ENCODE results near the gene ZNF521.

GRCh38 chr18:25373432-25374179 is 21.6 kb upstream of the ZNF521 start:
- TF ChIP-seq YY1 (IDR thresholded peaks at IDR 0.05; ENCODE audit: insufficient read depth, insufficient read length) (no peak), SUZ12 (IDR thresholded peaks at IDR 0.05; ENCODE audit: extremely low read depth, insufficient read depth, insufficient read length) (no peak), ZNF274 (IDR thresholded peaks at IDR 0.05; ENCODE audit: low read depth, low read length) (no peak)
